Adrenal gland (tissue), 5 donors: ENCODE measurements around the gene CHRNA3.

Experiments used
- CTCF ChIP-seq, 6 experiments: fragments of 450-650 bp in 4 of 6; fragments of 200-600 bp in 2 of 6; sonication (generic) in 1 of 6; IDR thresholded peaks; 1 replicate in 5 of 6; 2 replicates in 1 of 6; pipeline versions ENCODE4 v1.5.1 to v1.8.0; 2016 to 2021; ENCODE audit warnings: antibody characterized with exemption in 6 of 6, mild to moderate bottlenecking in 2 of 6, moderate library complexity in 1 of 6
- POLR2A ChIP-seq, 2 donors: fragments of 450-650 bp; IDR thresholded peaks; one replicate each; pipeline ENCODE4 v1.6.1; 2017; ENCODE audit warnings: antibody characterized with exemption in 2 of 2, mild to moderate bottlenecking in 2 of 2, moderate library complexity in 1 of 2
- donor health status: DM: no; HTN: no; CAD: no.

GRCh38 chr15:78637776-78638435, 17.1 kb upstream of the CHRNA3 start:
- no peak for TF ChIP-seq CTCF (IDR thresholded peaks at IDR 0.05)
- no peak for TF ChIP-seq POLR2A (IDR thresholded peaks at IDR 0.05)
